Gastroesophageal sphincter (tissue), 3 donors: ENCODE measurements around the gene PPARG.

Source experiments
- POLR2A ChIP-seq, 2 donors: fragments of 450-650 bp; IDR thresholded peaks; one replicate each; pipeline ENCODE4 v1.6.1; 2017; ENCODE audit warnings: antibody characterized with exemption in 2 of 2, mild to moderate bottlenecking in 2 of 2, moderate library complexity in 1 of 2
- TF ChIP-seq, protein P1 (sequence below), 4 experiments: fragments of 200-600 bp in 2 of 4; fragments of 450-650 bp in 2 of 4; sonication (generic) in 1 of 4; IDR thresholded peaks; one replicate each; pipeline ENCODE4 v1.5.1; 2017 to 2019; ENCODE audit warnings: antibody characterized with exemption in 4 of 4, mild to moderate bottlenecking in 2 of 4, moderate library complexity in 2 of 4

DNA sequence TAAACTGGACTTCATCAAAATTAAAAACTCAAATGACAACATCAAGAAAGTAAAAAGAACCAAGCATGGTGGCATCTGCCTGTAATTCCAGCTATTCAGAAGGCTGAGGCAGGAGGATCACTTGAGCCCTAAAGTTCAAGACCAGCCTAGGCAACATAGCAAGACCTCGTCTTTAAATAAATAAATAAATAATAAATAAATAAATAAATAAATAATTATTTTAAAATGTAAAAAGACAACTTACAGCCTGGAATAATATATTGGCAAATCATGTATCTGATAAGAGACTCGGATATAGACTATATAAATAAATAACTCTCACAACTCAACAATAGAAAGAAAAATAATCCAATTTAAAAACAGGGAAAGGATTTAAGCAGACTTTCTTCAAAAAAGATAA, 4.3 kb upstream of the PPARG start:
- TF ChIP-seq, protein P1, sequence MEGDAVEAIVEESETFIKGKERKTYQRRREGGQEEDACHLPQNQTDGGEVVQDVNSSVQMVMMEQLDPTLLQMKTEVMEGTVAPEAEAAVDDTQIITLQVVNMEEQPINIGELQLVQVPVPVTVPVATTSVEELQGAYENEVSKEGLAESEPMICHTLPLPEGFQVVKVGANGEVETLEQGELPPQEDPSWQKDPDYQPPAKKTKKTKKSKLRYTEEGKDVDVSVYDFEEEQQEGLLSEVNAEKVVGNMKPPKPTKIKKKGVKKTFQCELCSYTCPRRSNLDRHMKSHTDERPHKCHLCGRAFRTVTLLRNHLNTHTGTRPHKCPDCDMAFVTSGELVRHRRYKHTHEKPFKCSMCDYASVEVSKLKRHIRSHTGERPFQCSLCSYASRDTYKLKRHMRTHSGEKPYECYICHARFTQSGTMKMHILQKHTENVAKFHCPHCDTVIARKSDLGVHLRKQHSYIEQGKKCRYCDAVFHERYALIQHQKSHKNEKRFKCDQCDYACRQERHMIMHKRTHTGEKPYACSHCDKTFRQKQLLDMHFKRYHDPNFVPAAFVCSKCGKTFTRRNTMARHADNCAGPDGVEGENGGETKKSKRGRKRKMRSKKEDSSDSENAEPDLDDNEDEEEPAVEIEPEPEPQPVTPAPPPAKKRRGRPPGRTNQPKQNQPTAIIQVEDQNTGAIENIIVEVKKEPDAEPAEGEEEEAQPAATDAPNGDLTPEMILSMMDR (IDR thresholded peaks at IDR 0.05): no peak
- TF ChIP-seq POLR2A (IDR thresholded peaks at IDR 0.05): no peak
